GM23338 (cell line): ENCODE results near the gene ALDH3B1. TPM values are rescaled to one million over a fixed set of nuclear protein-coding genes. Genes with fewer than 3 reads are reported as not detected.

Experiments
- ATAC-seq: fragments of 200-7000 bp; cut with Tn5 transposase; 3 replicates; pipeline ENCODE4 v1.9.1; 2020
- DNase-seq: peaks from one replicate; pipeline ENCODE4 v3.0.0-alpha.2; 2015; ENCODE audit warnings: low spot score
- H2AFZ ChIP-seq: fragments of 200-600 bp; sonication (generic); 2 replicates; pipeline ENCODE4 v1.8.0; 2016; ENCODE audit warnings: antibody characterized with exemption, mild to moderate bottlenecking, moderate library complexity
- H3F3A ChIP-seq: fragments of 200-600 bp; sonication (generic); replicated peaks from 2 replicates; pipeline ENCODE4 v1.8.0; 2017; ENCODE audit warnings: antibody characterized with exemption, mixed run types, low read depth
- H3K27ac ChIP-seq: fragments of 200-600 bp; sonication (generic); 2 replicates; pipeline ENCODE4 v1.6.1; 2016; ENCODE audit warnings: low read depth
- H3K27me3 ChIP-seq: fragments of 200-600 bp; sonication (generic); 2 replicates; pipeline ENCODE4 v1.8.0; 2016; ENCODE audit warnings: mild to moderate bottlenecking, mixed run types, moderate library complexity; ENCODE audit not compliant: insufficient read depth
- H3K36me3 ChIP-seq: fragments of 200-600 bp; sonication (generic); 2 replicates; pipeline ENCODE4 v1.8.0; 2016; ENCODE audit warnings: mild to moderate bottlenecking; ENCODE audit not compliant: insufficient read depth
- H3K4me1 ChIP-seq: fragments of 200-600 bp; sonication (generic); 2 replicates; pipeline ENCODE4 v1.8.0; 2016; ENCODE audit warnings: mild to moderate bottlenecking, moderate library complexity; ENCODE audit not compliant: insufficient read depth
- H3K4me2 ChIP-seq: fragments of 200-600 bp; sonication (generic); 2 replicates; pipeline ENCODE4 v1.7.1; 2017; ENCODE audit warnings: mixed run types
- H3K4me3 ChIP-seq: fragments of 200-600 bp; sonication (generic); 2 replicates; pipeline ENCODE4 v1.6.1; 2016; ENCODE audit warnings: mixed run types
- H3K79me2 ChIP-seq: fragments of 200-600 bp; sonication (generic); replicated peaks from 2 replicates; pipeline ENCODE4 v1.8.0; 2017; ENCODE audit warnings: mild to moderate bottlenecking; ENCODE audit not compliant: insufficient read depth
- H3K9me2 ChIP-seq: fragments of 200-600 bp; sonication (generic); 2 replicates; pipeline ENCODE4 v1.8.0; 2017; ENCODE audit not compliant: insufficient read depth
- H4K20me1 ChIP-seq: fragments of 200-600 bp; sonication (generic); replicated peaks from 2 replicates; pipeline ENCODE4 v1.8.0; 2017; ENCODE audit warnings: mild to moderate bottlenecking; ENCODE audit not compliant: insufficient read depth
- H3K27ac Mint-ChIP-seq: 2 replicates; pipeline ENCODE4 v1.8.0; 2020; ENCODE audit warnings: inconsistent platforms, mild to moderate bottlenecking, moderate library complexity, mixed read lengths
- H3K27me3 Mint-ChIP-seq: 3 replicates; pipeline ENCODE4 v1.8.0; 2022; ENCODE audit warnings: low read depth, mild to moderate bottlenecking, moderate library complexity, mixed read lengths, inconsistent platforms; ENCODE audit not compliant: insufficient read depth, poor library complexity
- H3K36me3 Mint-ChIP-seq: 3 replicates; pipeline ENCODE4 v1.8.0; 2021; ENCODE audit warnings: low read depth, mild to moderate bottlenecking, inconsistent platforms, moderate library complexity, mixed read lengths
- H3K4me1 Mint-ChIP-seq: 3 replicates; pipeline ENCODE4 v1.8.0; 2020; ENCODE audit warnings: mild to moderate bottlenecking, inconsistent platforms, mixed read lengths
- H3K4me3 Mint-ChIP-seq: 3 replicates; pipeline ENCODE4 v1.8.0; 2021; ENCODE audit warnings: moderate library complexity, mild to moderate bottlenecking, inconsistent platforms, mixed read lengths
- H3K9me3 Mint-ChIP-seq: 3 replicates; pipeline ENCODE4 v1.8.0; 2020; ENCODE audit warnings: moderate library complexity, mild to moderate bottlenecking, inconsistent platforms, mixed read lengths
- CREB1 ChIP-seq: fragments of 250-450 bp; sonication (Bioruptor Pico); IDR thresholded peaks from 2 replicates; pipeline ENCODE4 v1.5.0; 2020; ENCODE audit warnings: low read depth, mild to moderate bottlenecking, moderate library complexity
- EZH2 ChIP-seq: fragments of 200-600 bp; sonication (generic); IDR thresholded peaks from one replicate; pipeline ENCODE4 v1.8.0; 2017; ENCODE audit warnings: antibody characterized with exemption, mild to moderate bottlenecking, low read depth; ENCODE audit not compliant: unreplicated experiment
- EZH2phosphoT487 ChIP-seq: fragments of 200-600 bp; sonication (generic); IDR thresholded peaks from one replicate; pipeline ENCODE4 v1.8.1; 2018; ENCODE audit warnings: antibody characterized with exemption; ENCODE audit not compliant: unreplicated experiment
- JUNB ChIP-seq: IDR thresholded peaks from one replicate; pipeline ENCODE4 v1.6.1; 2016; ENCODE audit warnings: antibody characterized with exemption; ENCODE audit not compliant: unreplicated experiment
- NANOG ChIP-seq: IDR thresholded peaks from 2 replicates; pipeline ENCODE4 v1.6.1; 2016; ENCODE audit warnings: antibody characterized with exemption, borderline replicate concordance
- STAT1 ChIP-seq: IDR thresholded peaks from one replicate; pipeline ENCODE4 v1.6.1; 2016; ENCODE audit warnings: antibody characterized with exemption; ENCODE audit not compliant: unreplicated experiment
- ZNF331 ChIP-seq: fragments of 250-450 bp; sonication (Bioruptor Pico); IDR thresholded peaks from 2 replicates; pipeline ENCODE4 v1.5.0; 2020; ENCODE audit warnings: low read depth, mild to moderate bottlenecking, moderate library complexity
- polyA plus RNA-seq: library from polyadenylated mRNA; unstranded; fragments of >200 nt; fragmentation: Nextera tagmentation; extraction: Ambion mirVana; gene quantifications from 2 replicates; pipeline ENCODE4 v1.2.1, GENCODE V29; 2016
- total RNA-seq: library from RNA; depleted of rRNA; stranded (reverse); fragments of >200 nt; shearing (Covaris generic); gene quantifications from 2 replicates; pipeline ENCODE4 v1.2.3, GENCODE V29; 2014
- TF ChIP-seq, protein P1 (sequence below): IDR thresholded peaks from one replicate; pipeline ENCODE4 v1.6.1; 2018; ENCODE audit warnings: antibody characterized with exemption; ENCODE audit not compliant: unreplicated experiment
- TF ChIP-seq, protein P2 (sequence below): fragments of 250-450 bp; sonication (Bioruptor Pico); IDR thresholded peaks from 2 replicates; pipeline ENCODE4 v1.5.0; 2020; ENCODE audit warnings: mild to moderate bottlenecking, moderate library complexity
- TF ChIP-seq, protein P3 (sequence below): IDR thresholded peaks from 2 replicates; pipeline ENCODE4 v1.6.1; 2016; ENCODE audit warnings: antibody characterized with exemption

The ALDH3B1 gene
- total and polyA plus RNA-seq, 2 experiments from 2014 or later: 0.52 TPM; not detected in 1

DNA sequence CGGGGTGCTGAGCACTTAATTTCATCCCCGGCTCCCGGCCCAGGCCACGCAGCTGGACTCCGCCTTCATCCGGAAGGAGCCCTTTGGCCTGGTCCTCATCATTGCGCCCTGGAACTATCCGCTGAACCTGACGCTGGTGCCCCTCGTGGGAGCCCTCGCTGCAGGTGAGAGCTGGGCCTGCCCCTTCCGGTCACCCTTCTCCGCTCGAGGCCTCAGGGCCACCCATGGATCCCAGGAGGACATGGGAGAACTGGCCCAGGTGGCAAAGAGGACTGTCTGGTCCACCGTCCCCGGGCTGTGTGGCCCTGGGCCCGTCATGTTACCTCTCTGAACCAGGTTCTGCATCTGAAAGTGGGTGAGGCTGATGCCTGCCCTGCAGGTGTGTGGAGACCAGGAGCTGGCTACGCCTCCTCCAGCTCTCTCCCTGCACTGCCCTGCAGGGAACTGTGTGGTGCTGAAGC lies 8.6 kb downstream of the ALDH3B1 start (continued):
- TF ChIP-seq, protein P1, sequence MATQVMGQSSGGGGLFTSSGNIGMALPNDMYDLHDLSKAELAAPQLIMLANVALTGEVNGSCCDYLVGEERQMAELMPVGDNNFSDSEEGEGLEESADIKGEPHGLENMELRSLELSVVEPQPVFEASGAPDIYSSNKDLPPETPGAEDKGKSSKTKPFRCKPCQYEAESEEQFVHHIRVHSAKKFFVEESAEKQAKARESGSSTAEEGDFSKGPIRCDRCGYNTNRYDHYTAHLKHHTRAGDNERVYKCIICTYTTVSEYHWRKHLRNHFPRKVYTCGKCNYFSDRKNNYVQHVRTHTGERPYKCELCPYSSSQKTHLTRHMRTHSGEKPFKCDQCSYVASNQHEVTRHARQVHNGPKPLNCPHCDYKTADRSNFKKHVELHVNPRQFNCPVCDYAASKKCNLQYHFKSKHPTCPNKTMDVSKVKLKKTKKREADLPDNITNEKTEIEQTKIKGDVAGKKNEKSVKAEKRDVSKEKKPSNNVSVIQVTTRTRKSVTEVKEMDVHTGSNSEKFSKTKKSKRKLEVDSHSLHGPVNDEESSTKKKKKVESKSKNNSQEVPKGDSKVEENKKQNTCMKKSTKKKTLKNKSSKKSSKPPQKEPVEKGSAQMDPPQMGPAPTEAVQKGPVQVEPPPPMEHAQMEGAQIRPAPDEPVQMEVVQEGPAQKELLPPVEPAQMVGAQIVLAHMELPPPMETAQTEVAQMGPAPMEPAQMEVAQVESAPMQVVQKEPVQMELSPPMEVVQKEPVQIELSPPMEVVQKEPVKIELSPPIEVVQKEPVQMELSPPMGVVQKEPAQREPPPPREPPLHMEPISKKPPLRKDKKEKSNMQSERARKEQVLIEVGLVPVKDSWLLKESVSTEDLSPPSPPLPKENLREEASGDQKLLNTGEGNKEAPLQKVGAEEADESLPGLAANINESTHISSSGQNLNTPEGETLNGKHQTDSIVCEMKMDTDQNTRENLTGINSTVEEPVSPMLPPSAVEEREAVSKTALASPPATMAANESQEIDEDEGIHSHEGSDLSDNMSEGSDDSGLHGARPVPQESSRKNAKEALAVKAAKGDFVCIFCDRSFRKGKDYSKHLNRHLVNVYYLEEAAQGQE: no peak
- TF ChIP-seq EZH2phosphoT487 (no peak), ZNF331 (CRISPR knock-in tag) (no peak)

DNA sequence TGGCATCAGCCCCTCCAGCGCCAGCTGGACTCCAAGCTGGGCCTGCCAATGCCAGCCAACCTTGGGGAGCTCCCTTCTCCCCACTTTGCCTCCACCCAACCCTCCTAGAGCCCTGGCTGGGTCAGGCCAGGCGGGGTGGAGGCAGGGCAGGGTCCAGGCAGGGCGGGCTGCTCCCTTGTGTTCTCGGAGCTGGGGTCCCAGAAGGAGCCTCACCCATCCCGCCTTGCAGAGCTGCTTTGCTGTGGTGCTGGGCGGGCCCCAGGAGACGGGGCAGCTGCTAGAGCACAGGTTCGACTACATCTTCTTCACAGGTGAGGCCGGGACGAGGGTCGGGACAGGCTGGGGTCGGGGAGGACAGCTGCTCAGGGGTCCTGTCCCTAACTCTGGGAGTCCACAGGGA lies 9.4 kb downstream of the ALDH3B1 start:
- Histone ChIP-seq H3K27ac (no peak overlapping the region), H3K36me3 (no peaks in the 10 kb centered on the region), H3K27me3 (no peaks in the 10 kb centered on the region), H2AFZ (no peak overlapping the region), H3K4me1 (no peaks in the 10 kb centered on the region), H3F3A (no peaks in the 10 kb centered on the region), H3K4me3 (no peak overlapping the region), H3K9me2 (no peaks in the 10 kb centered on the region), H3K4me2 (no peak overlapping the region), H4K20me1 (no peaks in the 10 kb centered on the region), H3K79me2 (no peaks in the 10 kb centered on the region)
- H3K9me3 Mint-ChIP-seq: no peaks in the 10 kb centered on the region
- H3K27me3 Mint-ChIP-seq: peaks cover 14% of the 10 kb centered on the region
- H3K4me3 Mint-ChIP-seq: no peak overlapping the region
- no peak for DNase-seq
- no peak overlapping the region for H3K27ac Mint-ChIP-seq
- ATAC-seq: no peak
- H3K36me3 Mint-ChIP-seq: no peaks in the 10 kb centered on the region
- H3K4me1 Mint-ChIP-seq: peaks cover 11% of the 10 kb centered on the region
- TF ChIP-seq, protein P2, sequence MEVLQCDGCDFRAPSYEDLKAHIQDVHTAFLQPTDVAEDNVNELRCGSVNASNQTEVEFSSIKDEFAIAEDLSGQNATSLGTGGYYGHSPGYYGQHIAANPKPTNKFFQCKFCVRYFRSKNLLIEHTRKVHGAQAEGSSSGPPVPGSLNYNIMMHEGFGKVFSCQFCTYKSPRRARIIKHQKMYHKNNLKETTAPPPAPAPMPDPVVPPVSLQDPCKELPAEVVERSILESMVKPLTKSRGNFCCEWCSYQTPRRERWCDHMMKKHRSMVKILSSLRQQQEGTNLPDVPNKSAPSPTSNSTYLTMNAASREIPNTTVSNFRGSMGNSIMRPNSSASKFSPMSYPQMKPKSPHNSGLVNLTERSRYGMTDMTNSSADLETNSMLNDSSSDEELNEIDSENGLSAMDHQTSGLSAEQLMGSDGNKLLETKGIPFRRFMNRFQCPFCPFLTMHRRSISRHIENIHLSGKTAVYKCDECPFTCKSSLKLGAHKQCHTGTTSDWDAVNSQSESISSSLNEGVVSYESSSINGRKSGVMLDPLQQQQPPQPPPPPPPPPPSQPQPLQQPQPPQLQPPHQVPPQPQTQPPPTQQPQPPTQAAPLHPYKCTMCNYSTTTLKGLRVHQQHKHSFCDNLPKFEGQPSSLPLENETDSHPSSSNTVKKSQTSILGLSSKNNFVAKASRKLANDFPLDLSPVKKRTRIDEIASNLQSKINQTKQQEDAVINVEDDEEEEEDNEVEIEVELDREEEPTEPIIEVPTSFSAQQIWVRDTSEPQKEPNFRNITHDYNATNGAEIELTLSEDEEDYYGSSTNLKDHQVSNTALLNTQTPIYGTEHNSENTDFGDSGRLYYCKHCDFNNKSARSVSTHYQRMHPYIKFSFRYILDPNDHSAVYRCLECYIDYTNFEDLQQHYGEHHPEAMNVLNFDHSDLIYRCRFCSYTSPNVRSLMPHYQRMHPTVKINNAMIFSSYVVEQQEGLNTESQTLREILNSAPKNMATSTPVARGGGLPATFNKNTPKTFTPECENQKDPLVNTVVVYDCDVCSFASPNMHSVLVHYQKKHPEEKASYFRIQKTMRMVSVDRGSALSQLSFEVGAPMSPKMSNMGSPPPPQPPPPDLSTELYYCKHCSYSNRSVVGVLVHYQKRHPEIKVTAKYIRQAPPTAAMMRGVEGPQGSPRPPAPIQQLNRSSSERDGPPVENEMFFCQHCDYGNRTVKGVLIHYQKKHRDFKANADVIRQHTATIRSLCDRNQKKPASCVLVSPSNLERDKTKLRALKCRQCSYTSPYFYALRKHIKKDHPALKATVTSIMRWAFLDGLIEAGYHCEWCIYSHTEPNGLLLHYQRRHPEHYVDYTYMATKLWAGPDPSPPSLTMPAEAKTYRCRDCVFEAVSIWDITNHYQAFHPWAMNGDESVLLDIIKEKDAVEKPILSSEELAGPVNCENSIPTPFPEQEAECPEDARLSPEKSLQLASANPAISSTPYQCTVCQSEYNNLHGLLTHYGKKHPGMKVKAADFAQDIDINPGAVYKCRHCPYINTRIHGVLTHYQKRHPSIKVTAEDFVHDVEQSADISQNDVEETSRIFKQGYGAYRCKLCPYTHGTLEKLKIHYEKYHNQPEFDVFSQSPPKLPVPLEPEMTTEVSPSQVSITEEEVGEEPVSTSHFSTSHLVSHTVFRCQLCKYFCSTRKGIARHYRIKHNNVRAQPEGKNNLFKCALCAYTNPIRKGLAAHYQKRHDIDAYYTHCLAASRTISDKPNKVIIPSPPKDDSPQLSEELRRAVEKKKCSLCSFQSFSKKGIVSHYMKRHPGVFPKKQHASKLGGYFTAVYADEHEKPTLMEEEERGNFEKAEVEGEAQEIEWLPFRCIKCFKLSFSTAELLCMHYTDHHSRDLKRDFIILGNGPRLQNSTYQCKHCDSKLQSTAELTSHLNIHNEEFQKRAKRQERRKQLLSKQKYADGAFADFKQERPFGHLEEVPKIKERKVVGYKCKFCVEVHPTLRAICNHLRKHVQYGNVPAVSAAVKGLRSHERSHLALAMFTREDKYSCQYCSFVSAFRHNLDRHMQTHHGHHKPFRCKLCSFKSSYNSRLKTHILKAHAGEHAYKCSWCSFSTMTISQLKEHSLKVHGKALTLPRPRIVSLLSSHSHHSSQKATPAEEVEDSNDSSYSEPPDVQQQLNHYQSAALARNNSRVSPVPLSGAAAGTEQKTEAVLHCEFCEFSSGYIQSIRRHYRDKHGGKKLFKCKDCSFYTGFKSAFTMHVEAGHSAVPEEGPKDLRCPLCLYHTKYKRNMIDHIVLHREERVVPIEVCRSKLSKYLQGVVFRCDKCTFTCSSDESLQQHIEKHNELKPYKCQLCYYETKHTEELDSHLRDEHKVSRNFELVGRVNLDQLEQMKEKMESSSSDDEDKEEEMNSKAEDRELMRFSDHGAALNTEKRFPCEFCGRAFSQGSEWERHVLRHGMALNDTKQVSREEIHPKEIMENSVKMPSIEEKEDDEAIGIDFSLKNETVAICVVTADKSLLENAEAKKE (CRISPR knock-in tag): no peak
- TF ChIP-seq, protein P3, sequence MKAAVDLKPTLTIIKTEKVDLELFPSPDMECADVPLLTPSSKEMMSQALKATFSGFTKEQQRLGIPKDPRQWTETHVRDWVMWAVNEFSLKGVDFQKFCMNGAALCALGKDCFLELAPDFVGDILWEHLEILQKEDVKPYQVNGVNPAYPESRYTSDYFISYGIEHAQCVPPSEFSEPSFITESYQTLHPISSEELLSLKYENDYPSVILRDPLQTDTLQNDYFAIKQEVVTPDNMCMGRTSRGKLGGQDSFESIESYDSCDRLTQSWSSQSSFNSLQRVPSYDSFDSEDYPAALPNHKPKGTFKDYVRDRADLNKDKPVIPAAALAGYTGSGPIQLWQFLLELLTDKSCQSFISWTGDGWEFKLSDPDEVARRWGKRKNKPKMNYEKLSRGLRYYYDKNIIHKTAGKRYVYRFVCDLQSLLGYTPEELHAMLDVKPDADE: no peak
- TF ChIP-seq EZH2phosphoT487: no peak
- no peak for TF ChIP-seq ZNF331 (CRISPR knock-in tag)
- no peak for TF ChIP-seq JUNB
- TF ChIP-seq STAT1: no peak
- TF ChIP-seq, protein P1: no peak
- no peak for TF ChIP-seq EZH2
- TF ChIP-seq CREB1: no peak
- TF ChIP-seq NANOG: no peak
